Transverse colon (tissue), 4 donors: ENCODE data around the gene DHX57.

Source experiments
- EP300 ChIP-seq: sonication (generic); formaldehyde crosslinking; IDR thresholded peaks from one replicate; pipeline ENCODE4 v1.6.1; 2017; ENCODE audit warnings: antibody characterized with exemption, low read depth
- POLR2A ChIP-seq: fragments of 450-650 bp; IDR thresholded peaks from one replicate; pipeline ENCODE4 v1.6.1; 2016; ENCODE audit warnings: antibody characterized with exemption, mild to moderate bottlenecking, moderate library complexity
- POLR2AphosphoS5 ChIP-seq, 3 donors: sonication (generic); formaldehyde crosslinking; IDR thresholded peaks; one replicate each; pipeline ENCODE4 v1.6.1; 2016; ENCODE audit warnings: antibody characterized with exemption in 3 of 3
- TF ChIP-seq, protein P1 (sequence below), 5 experiments: fragments of 200-600 bp in 3 of 5; fragments of 450-650 bp in 2 of 5; sonication (generic) in 3 of 5; IDR thresholded peaks; 1 replicate in 2 of 5; 2 replicates in 3 of 5; pipeline ENCODE4 v1.5.1; 2016 to 2017; ENCODE audit warnings: antibody characterized with exemption in 5 of 5, inconsistent platforms in 3 of 5, mild to moderate bottlenecking in 2 of 5, moderate library complexity in 1 of 5

DNA sequence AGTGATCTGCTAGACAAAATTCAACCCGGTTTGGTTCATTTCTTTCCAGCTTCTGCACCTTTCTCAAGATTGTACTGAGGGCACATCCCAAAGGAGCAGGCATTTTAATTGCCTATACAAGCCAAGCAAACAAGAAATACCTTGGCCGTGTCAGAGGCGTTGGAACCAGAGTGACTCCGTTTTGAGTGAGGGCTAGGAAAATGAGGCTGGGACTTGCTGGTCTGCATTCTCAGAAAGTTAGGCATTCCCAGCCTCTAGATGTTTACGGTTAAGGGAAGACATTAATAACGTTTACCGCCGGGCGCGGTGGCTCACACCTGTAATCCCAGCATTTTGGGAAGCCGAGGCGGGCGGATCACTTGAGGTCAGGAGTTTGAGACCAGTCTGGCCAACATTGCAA is 99.2 kb downstream of the DHX57 start:
- TF ChIP-seq, protein P1, sequence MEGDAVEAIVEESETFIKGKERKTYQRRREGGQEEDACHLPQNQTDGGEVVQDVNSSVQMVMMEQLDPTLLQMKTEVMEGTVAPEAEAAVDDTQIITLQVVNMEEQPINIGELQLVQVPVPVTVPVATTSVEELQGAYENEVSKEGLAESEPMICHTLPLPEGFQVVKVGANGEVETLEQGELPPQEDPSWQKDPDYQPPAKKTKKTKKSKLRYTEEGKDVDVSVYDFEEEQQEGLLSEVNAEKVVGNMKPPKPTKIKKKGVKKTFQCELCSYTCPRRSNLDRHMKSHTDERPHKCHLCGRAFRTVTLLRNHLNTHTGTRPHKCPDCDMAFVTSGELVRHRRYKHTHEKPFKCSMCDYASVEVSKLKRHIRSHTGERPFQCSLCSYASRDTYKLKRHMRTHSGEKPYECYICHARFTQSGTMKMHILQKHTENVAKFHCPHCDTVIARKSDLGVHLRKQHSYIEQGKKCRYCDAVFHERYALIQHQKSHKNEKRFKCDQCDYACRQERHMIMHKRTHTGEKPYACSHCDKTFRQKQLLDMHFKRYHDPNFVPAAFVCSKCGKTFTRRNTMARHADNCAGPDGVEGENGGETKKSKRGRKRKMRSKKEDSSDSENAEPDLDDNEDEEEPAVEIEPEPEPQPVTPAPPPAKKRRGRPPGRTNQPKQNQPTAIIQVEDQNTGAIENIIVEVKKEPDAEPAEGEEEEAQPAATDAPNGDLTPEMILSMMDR (IDR thresholded peaks at IDR 0.05), result no peak
- no peak for TF ChIP-seq POLR2A
- no peak for TF ChIP-seq POLR2AphosphoS5 (IDR thresholded peaks at IDR 0.05)
- no peak for TF ChIP-seq EP300
